ENCODE data around the gene GRID1.

The GRID1 gene

GRCh38 chr10:86048571-86048970, 318.0 kb downstream of the GRID1 start:
- Histone ChIP-seq H3K4me3 (ENCODE audit: low read length) (no peak overlapping the region), H3K36me3 (ENCODE audit: insufficient read depth, low read depth, low read length) (no peaks in the 10 kb centered on the region), H3K27ac (ENCODE audit: low read length) (no peak overlapping the region), H3K9ac (ENCODE audit: low read depth, low read length) (no peak overlapping the region), H3K4me1 (ENCODE audit: insufficient read depth, low read length) (no peaks in the 10 kb centered on the region), H3K27me3 (ENCODE audit: insufficient read depth, low read length) (no peaks in the 10 kb centered on the region), H3K9me3 (ENCODE audit: insufficient read depth, low read depth, low read length) (no peaks in the 10 kb centered on the region)

GRCh38 chr10:86047588-86047987, 319.0 kb downstream of the GRID1 start:
- Histone ChIP-seq H3K9ac (ENCODE audit: low read depth, low read length) (no peak overlapping the region), H3K27me3 (ENCODE audit: insufficient read depth, low read length) (no peaks in the 10 kb centered on the region), H3K36me3 (ENCODE audit: insufficient read depth, low read depth, low read length) (no peaks in the 10 kb centered on the region), H3K27ac (ENCODE audit: low read length) (no peak overlapping the region), H3K9me3 (ENCODE audit: insufficient read depth, low read depth, low read length) (no peaks in the 10 kb centered on the region), H3K4me3 (ENCODE audit: low read length) (no peak overlapping the region), H3K4me1 (ENCODE audit: insufficient read depth, low read length) (no peaks in the 10 kb centered on the region)

GRCh38 chr10:86046845-86047460, 319.6 kb downstream of the GRID1 start:
- no peaks in the 10 kb centered on the region for H3K36me3 ChIP-seq (ENCODE audit: insufficient read depth, low read depth, low read length)
- no peak overlapping the region for H3K27ac ChIP-seq (ENCODE audit: low read length)
- no peaks in the 10 kb centered on the region for H3K9me3 ChIP-seq (ENCODE audit: insufficient read depth, low read depth, low read length)
- no peaks in the 10 kb centered on the region for H3K27me3 ChIP-seq (ENCODE audit: insufficient read depth, low read length)
- no peak overlapping the region for H3K9ac ChIP-seq (ENCODE audit: low read depth, low read length)
- no peaks in the 10 kb centered on the region for H3K4me1 ChIP-seq (ENCODE audit: insufficient read depth, low read length)
- no peak overlapping the region for H3K4me3 ChIP-seq (ENCODE audit: low read length)

GRCh38 chr10:86045896-86046295, 320.7 kb downstream of the GRID1 start:
- Histone ChIP-seq H3K36me3 (ENCODE audit: insufficient read depth, low read depth, low read length) (no peaks in the 10 kb centered on the region), H3K4me1 (ENCODE audit: insufficient read depth, low read length) (no peaks in the 10 kb centered on the region), H3K4me3 (ENCODE audit: low read length) (no peak overlapping the region), H3K9me3 (ENCODE audit: insufficient read depth, low read depth, low read length) (no peaks in the 10 kb centered on the region), H3K27me3 (ENCODE audit: insufficient read depth, low read length) (no peaks in the 10 kb centered on the region), H3K9ac (ENCODE audit: low read depth, low read length) (no peak overlapping the region), H3K27ac (ENCODE audit: low read length) (no peak overlapping the region)

GRCh38 chr10:86044029-86044428, 322.6 kb downstream of the GRID1 start:
- no peaks in the 10 kb centered on the region for H3K36me3 ChIP-seq (ENCODE audit: insufficient read depth, low read depth, low read length)
- no peaks in the 10 kb centered on the region for H3K4me1 ChIP-seq (ENCODE audit: insufficient read depth, low read length)
- no peak overlapping the region for H3K27ac ChIP-seq (ENCODE audit: low read length)
- no peak overlapping the region for H3K9ac ChIP-seq (ENCODE audit: low read depth, low read length)
- H3K4me3 ChIP-seq (ENCODE audit: low read length), result no peak overlapping the region
- no peaks in the 10 kb centered on the region for H3K27me3 ChIP-seq (ENCODE audit: insufficient read depth, low read length)
- H3K9me3 ChIP-seq (ENCODE audit: insufficient read depth, low read depth, low read length), result no peaks in the 10 kb centered on the region

GRCh38 chr10:86043236-86043635, 323.4 kb downstream of the GRID1 start:
- Histone ChIP-seq H3K4me1 (ENCODE audit: insufficient read depth, low read length) (no peaks in the 10 kb centered on the region), H3K27me3 (ENCODE audit: insufficient read depth, low read length) (no peaks in the 10 kb centered on the region), H3K9me3 (ENCODE audit: insufficient read depth, low read depth, low read length) (no peaks in the 10 kb centered on the region), H3K9ac (ENCODE audit: low read depth, low read length) (no peak overlapping the region), H3K27ac (ENCODE audit: low read length) (no peak overlapping the region), H3K36me3 (ENCODE audit: insufficient read depth, low read depth, low read length) (no peaks in the 10 kb centered on the region), H3K4me3 (ENCODE audit: low read length) (no peak overlapping the region)

- Histone ChIP-seq H3K4me1 (ENCODE audit: insufficient read depth, low read length) (no peaks in the 10 kb centered on the region), H3K36me3 (ENCODE audit: insufficient read depth, low read depth, low read length) (no peaks in the 10 kb centered on the region), H3K4me3 (ENCODE audit: low read length) (no peak overlapping the region), H3K9me3 (ENCODE audit: insufficient read depth, low read depth, low read length) (no peaks in the 10 kb centered on the region), H3K27me3 (ENCODE audit: insufficient read depth, low read length) (no peaks in the 10 kb centered on the region), H3K9ac (ENCODE audit: low read depth, low read length) (no peak overlapping the region), H3K27ac (ENCODE audit: low read length) (no peak overlapping the region)
Measured at GRCh38 chr10:86042161-86042560, 324.4 kb downstream of the GRID1 start.

GRCh38 chr10:86041116-86041515, 325.5 kb downstream of the GRID1 start:
- Histone ChIP-seq H3K4me1 (ENCODE audit: insufficient read depth, low read length) (no peaks in the 10 kb centered on the region), H3K9me3 (ENCODE audit: insufficient read depth, low read depth, low read length) (no peaks in the 10 kb centered on the region), H3K27ac (ENCODE audit: low read length) (no peak overlapping the region), H3K36me3 (ENCODE audit: insufficient read depth, low read depth, low read length) (no peaks in the 10 kb centered on the region), H3K4me3 (ENCODE audit: low read length) (no peak overlapping the region), H3K27me3 (ENCODE audit: insufficient read depth, low read length) (no peaks in the 10 kb centered on the region), H3K9ac (ENCODE audit: low read depth, low read length) (no peak overlapping the region)

GRCh38 chr10:86038371-86038770, 328.2 kb downstream of the GRID1 start:
- Histone ChIP-seq H3K27ac (ENCODE audit: low read length) (no peak overlapping the region), H3K9me3 (ENCODE audit: insufficient read depth, low read depth, low read length) (no peaks in the 10 kb centered on the region), H3K9ac (ENCODE audit: low read depth, low read length) (no peak overlapping the region), H3K27me3 (ENCODE audit: insufficient read depth, low read length) (no peaks in the 10 kb centered on the region), H3K36me3 (ENCODE audit: insufficient read depth, low read depth, low read length) (no peaks in the 10 kb centered on the region), H3K4me3 (ENCODE audit: low read length) (no peak overlapping the region), H3K4me1 (ENCODE audit: insufficient read depth, low read length) (no peaks in the 10 kb centered on the region)

- Histone ChIP-seq H3K9ac (ENCODE audit: low read depth, low read length) (no peak overlapping the region), H3K4me3 (ENCODE audit: low read length) (no peak overlapping the region), H3K36me3 (ENCODE audit: insufficient read depth, low read depth, low read length) (no peaks in the 10 kb centered on the region), H3K9me3 (ENCODE audit: insufficient read depth, low read depth, low read length) (no peaks in the 10 kb centered on the region), H3K27ac (ENCODE audit: low read length) (no peak overlapping the region), H3K27me3 (ENCODE audit: insufficient read depth, low read length) (no peaks in the 10 kb centered on the region), H3K4me1 (ENCODE audit: insufficient read depth, low read length) (no peaks in the 10 kb centered on the region)
Measured at GRCh38 chr10:86037096-86037495, 329.5 kb downstream of the GRID1 start.

- Histone ChIP-seq H3K9ac (ENCODE audit: low read depth, low read length) (no peak overlapping the region), H3K27me3 (ENCODE audit: insufficient read depth, low read length) (no peaks in the 10 kb centered on the region), H3K27ac (ENCODE audit: low read length) (no peak overlapping the region), H3K4me3 (ENCODE audit: low read length) (no peak overlapping the region), H3K36me3 (ENCODE audit: insufficient read depth, low read depth, low read length) (no peaks in the 10 kb centered on the region), H3K4me1 (ENCODE audit: insufficient read depth, low read length) (no peaks in the 10 kb centered on the region), H3K9me3 (ENCODE audit: insufficient read depth, low read depth, low read length) (peaks cover 5% of the 10 kb centered on the region; the same call in 1 of the 2 replicates)
Measured at GRCh38 chr10:86036544-86036831, 330.1 kb downstream of the GRID1 start.

GRCh38 chr10:86035791-86036543, 330.6 kb downstream of the GRID1 start:
- no peaks in the 10 kb centered on the region for H3K4me1 ChIP-seq (ENCODE audit: insufficient read depth, low read length)
- H3K27me3 ChIP-seq (ENCODE audit: insufficient read depth, low read length), result no peaks in the 10 kb centered on the region
- H3K9ac ChIP-seq (ENCODE audit: low read depth, low read length), result no peak overlapping the region
- H3K27ac ChIP-seq (ENCODE audit: low read length), result no peak overlapping the region
- no peak overlapping the region for H3K4me3 ChIP-seq (ENCODE audit: low read length)
- H3K36me3 ChIP-seq (ENCODE audit: insufficient read depth, low read depth, low read length), result no peaks in the 10 kb centered on the region
- peaks cover 10% of the 10 kb centered on the region; the same call in 1 of the 2 replicates for H3K9me3 ChIP-seq (ENCODE audit: insufficient read depth, low read depth, low read length)

Measured in iPS-20b (cell line).